Activated T-helper 17 cell treated with anti-CD3 and anti-CD28 coated beads, Interleukin-2, amount 50 U/mL, for 72 hours (primary cell): Measurements from ENCODE around the gene PRMT5. TPM values are rescaled to one million over a fixed set of nuclear protein-coding genes. Genes with fewer than 3 reads are reported as not detected.

ENCODE experiments used
- ATAC-seq: fragments of 150-1000 bp; cut with Tn5 transposase; replicated peaks from 2 replicates; pipeline ENCODE4 v1.10.0; 2021; ENCODE audit warnings: mild to moderate bottlenecking, moderate library complexity
- H3K27ac Mint-ChIP-seq: one replicate; pipeline ENCODE4 v1.8.0; 2022; ENCODE audit warnings: mixed read lengths
- H3K27me3 Mint-ChIP-seq: one replicate; pipeline ENCODE4 v1.8.0; 2022; ENCODE audit warnings: mixed read lengths
- H3K36me3 Mint-ChIP-seq: one replicate; pipeline ENCODE4 v1.8.0; 2022; ENCODE audit warnings: low read depth, mild to moderate bottlenecking, mixed read lengths
- H3K4me1 Mint-ChIP-seq: one replicate; pipeline ENCODE4 v1.8.0; 2022; ENCODE audit warnings: mixed read lengths
- H3K4me3 Mint-ChIP-seq: one replicate; pipeline ENCODE4 v1.8.0; 2022; ENCODE audit warnings: mild to moderate bottlenecking, mixed read lengths
- H3K9me3 Mint-ChIP-seq: one replicate; pipeline ENCODE4 v1.8.0; 2022; ENCODE audit warnings: mixed read lengths
- total RNA-seq, 2 donors: library from RNA; stranded (reverse); gene quantifications; one replicate each; pipeline ENCODE4 v1.2.3, GENCODE V29; 2022

The PRMT5 gene
- total RNA-seq, 2 donors from 2014 or later: 61.7 to 127 TPM

- ATAC-seq: no peak
- Mint-ChIP-seq H3K27me3 (no peaks in the 10 kb centered on the region), H3K36me3 (peaks cover 19% of the 10 kb centered on the region), H3K9me3 (no peaks in the 10 kb centered on the region), H3K4me3 (no peak overlapping the region), H3K27ac (peak overlapping the region; percentile 49), H3K4me1 (peaks cover 30% of the 10 kb centered on the region)
Measured at GRCh38 chr14:22882529-22883172, 46.5 kb downstream of the PRMT5 start.

GRCh38 chr14:22882064-22882463 is 47.1 kb downstream of the PRMT5 start:
- H3K4me3 Mint-ChIP-seq: no peak overlapping the region
- no peaks in the 10 kb centered on the region for H3K9me3 Mint-ChIP-seq
- peaks cover 24% of the 10 kb centered on the region for H3K36me3 Mint-ChIP-seq
- ATAC-seq: no peak
- H3K4me1 Mint-ChIP-seq: peaks cover 30% of the 10 kb centered on the region
- peak overlapping the region; percentile 1 for H3K27ac Mint-ChIP-seq
- H3K27me3 Mint-ChIP-seq: no peaks in the 10 kb centered on the region

GRCh38 chr14:22878271-22879246 is 50.6 kb downstream of the PRMT5 start:
- Mint-ChIP-seq H3K27me3 (no peaks in the 10 kb centered on the region), H3K4me3 (no peak overlapping the region), H3K27ac (peak overlapping the region; percentile 74), H3K9me3 (no peaks in the 10 kb centered on the region), H3K4me1 (peaks cover 22% of the 10 kb centered on the region), H3K36me3 (peaks cover 59% of the 10 kb centered on the region)
- no peak for ATAC-seq

- H3K4me3 Mint-ChIP-seq: no peak overlapping the region
- H3K27ac Mint-ChIP-seq: no peak overlapping the region
- H3K9me3 Mint-ChIP-seq: no peaks in the 10 kb centered on the region
- peaks cover 73% of the 10 kb centered on the region for H3K36me3 Mint-ChIP-seq
- no peak for ATAC-seq
- H3K4me1 Mint-ChIP-seq: peaks cover 23% of the 10 kb centered on the region
- H3K27me3 Mint-ChIP-seq: no peaks in the 10 kb centered on the region
Measured at GRCh38 chr14:22877000-22877501, 52.1 kb downstream of the PRMT5 start.

GRCh38 chr14:22875748-22876319 is 53.3 kb downstream of the PRMT5 start:
- peaks cover 18% of the 10 kb centered on the region for H3K4me1 Mint-ChIP-seq
- H3K27me3 Mint-ChIP-seq: no peaks in the 10 kb centered on the region
- no peaks in the 10 kb centered on the region for H3K9me3 Mint-ChIP-seq
- ATAC-seq: no peak
- H3K36me3 Mint-ChIP-seq: peaks cover 73% of the 10 kb centered on the region
- H3K4me3 Mint-ChIP-seq: no peak overlapping the region
- H3K27ac Mint-ChIP-seq: peak overlapping the region; percentile 38

- Mint-ChIP-seq H3K36me3 (peaks cover 73% of the 10 kb centered on the region), H3K27ac (no peak overlapping the region), H3K27me3 (no peaks in the 10 kb centered on the region), H3K4me3 (no peak overlapping the region), H3K4me1 (peaks cover 22% of the 10 kb centered on the region), H3K9me3 (no peaks in the 10 kb centered on the region)
- ATAC-seq: no peak
Measured at GRCh38 chr14:22875003-22875747, 54.0 kb downstream of the PRMT5 start.

- no peak for ATAC-seq
- Mint-ChIP-seq H3K27me3 (no peaks in the 10 kb centered on the region), H3K9me3 (no peaks in the 10 kb centered on the region), H3K4me1 (peaks cover 16% of the 10 kb centered on the region), H3K27ac (peak overlapping the region; percentile 99), H3K36me3 (peaks cover 57% of the 10 kb centered on the region), H3K4me3 (peak overlapping the region; percentile 99)
Measured at GRCh38 chr14:22872833-22873520, 56.2 kb downstream of the PRMT5 start.

- Mint-ChIP-seq H3K27ac (peak overlapping the region; percentile 99), H3K4me3 (peak overlapping the region; percentile 99), H3K36me3 (peaks cover 50% of the 10 kb centered on the region), H3K9me3 (no peaks in the 10 kb centered on the region), H3K4me1 (peaks cover 16% of the 10 kb centered on the region), H3K27me3 (no peaks in the 10 kb centered on the region)
- peak; percentile 23 for ATAC-seq
Measured at GRCh38 chr14:22872033-22872832, 56.9 kb downstream of the PRMT5 start.

GRCh38 chr14:22871224-22872032 is 57.7 kb downstream of the PRMT5 start, which contains the start of gene LRP10:
LRP10 (plus strand) TSS chr14:22871740; CDS start chr14:22872304, 564 bp downstream.
- peaks cover 20% of the 10 kb centered on the region for H3K4me1 Mint-ChIP-seq
- ATAC-seq: peak; percentile 82
- peaks cover 42% of the 10 kb centered on the region for H3K36me3 Mint-ChIP-seq
- H3K27me3 Mint-ChIP-seq: no peaks in the 10 kb centered on the region
- peak within 1 kb of the TSS; percentile 99 for H3K27ac Mint-ChIP-seq
- no peaks in the 10 kb centered on the region for H3K9me3 Mint-ChIP-seq
- H3K4me3 Mint-ChIP-seq: peak within 1 kb of the TSS; percentile 99

GRCh38 chr14:22870811-22871223 is 58.4 kb downstream of the PRMT5 start:
- peak overlapping the region; percentile 99 for H3K4me3 Mint-ChIP-seq
- no peaks in the 10 kb centered on the region for H3K27me3 Mint-ChIP-seq
- H3K9me3 Mint-ChIP-seq: no peaks in the 10 kb centered on the region
- peaks cover 18% of the 10 kb centered on the region for H3K4me1 Mint-ChIP-seq
- peak overlapping the region; percentile 99 for H3K27ac Mint-ChIP-seq
- H3K36me3 Mint-ChIP-seq: peaks cover 36% of the 10 kb centered on the region
- no peak for ATAC-seq
